DND-41 (cell line): Measurements from ENCODE around the gene DOCK9.

Experiments used
- CTCF ChIP-seq: IDR thresholded peaks from 2 replicates; pipeline ENCODE4 v1.5.1; 2012; ENCODE audit warnings: borderline replicate concordance, low read length, moderate library complexity, mild to moderate bottlenecking; ENCODE audit not compliant: poor library complexity, severe bottlenecking; ENCODE audit errors: extremely low read depth
- EZH2 ChIP-seq: IDR thresholded peaks from 3 replicates; pipeline ENCODE4 v1.6.1; 2012; ENCODE audit warnings: borderline replicate concordance, low read depth, mild to moderate bottlenecking, moderate library complexity, low read length, inconsistent platforms; ENCODE audit not compliant: severe bottlenecking

DNA sequence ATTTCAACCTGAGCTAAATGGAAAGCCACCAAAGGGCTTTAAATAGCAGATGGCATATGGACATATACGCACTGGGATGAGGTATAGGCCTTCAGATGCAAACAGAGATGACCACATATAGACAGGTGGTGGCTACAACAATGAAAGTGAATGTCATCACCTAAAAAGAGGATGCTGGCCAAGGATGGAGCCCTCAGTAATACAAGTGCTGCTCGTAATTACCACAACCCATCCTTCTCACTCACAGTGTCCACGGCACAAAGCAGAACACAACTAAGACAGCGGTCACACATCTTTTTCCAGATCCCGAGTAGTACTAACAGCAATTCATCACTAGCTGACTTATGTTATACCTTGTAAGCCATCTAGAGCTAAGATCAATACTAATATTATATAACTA is 18.2 kb upstream of the DOCK9 start:
- TF ChIP-seq CTCF (no peak), EZH2 (no peak)
